DOHH2 (cell line): ENCODE results near the gene NRCAM.

Experiments
- EZH2phosphoT487 ChIP-seq: fragments of 200-600 bp; sonication (generic); IDR thresholded peaks from 2 replicates; pipeline ENCODE4 v1.6.1; 2017; ENCODE audit warnings: borderline replicate concordance, mild to moderate bottlenecking, antibody characterized with exemption, low read length, moderate library complexity, mixed read lengths
- TF ChIP-seq, protein P1 (sequence below): fragments of 200-600 bp; sonication (generic); IDR thresholded peaks from one replicate; pipeline ENCODE4 v1.5.1; 2014; ENCODE audit warnings: antibody characterized with exemption, mild to moderate bottlenecking, low read depth, low read length; ENCODE audit not compliant: poor library complexity, severe bottlenecking

DNA sequence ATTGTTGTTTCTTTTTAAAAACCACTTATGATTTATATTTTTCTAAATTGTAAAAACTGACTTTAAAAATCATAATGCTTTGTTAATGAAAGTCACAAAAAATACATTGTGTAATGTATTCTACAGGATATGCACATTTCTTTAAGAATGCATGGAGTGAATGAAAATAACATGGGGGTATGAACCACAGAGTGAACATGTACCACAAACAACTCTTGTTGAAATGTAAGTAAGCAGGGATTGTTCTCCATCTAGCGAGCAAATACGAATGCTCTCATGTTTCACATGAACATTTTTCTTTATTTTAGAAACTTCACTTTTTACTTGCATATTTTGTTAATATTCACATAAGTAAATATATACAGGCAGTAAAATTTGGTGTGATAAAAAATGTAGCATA, 290.5 kb downstream of the NRCAM start:
- TF ChIP-seq, protein P1, sequence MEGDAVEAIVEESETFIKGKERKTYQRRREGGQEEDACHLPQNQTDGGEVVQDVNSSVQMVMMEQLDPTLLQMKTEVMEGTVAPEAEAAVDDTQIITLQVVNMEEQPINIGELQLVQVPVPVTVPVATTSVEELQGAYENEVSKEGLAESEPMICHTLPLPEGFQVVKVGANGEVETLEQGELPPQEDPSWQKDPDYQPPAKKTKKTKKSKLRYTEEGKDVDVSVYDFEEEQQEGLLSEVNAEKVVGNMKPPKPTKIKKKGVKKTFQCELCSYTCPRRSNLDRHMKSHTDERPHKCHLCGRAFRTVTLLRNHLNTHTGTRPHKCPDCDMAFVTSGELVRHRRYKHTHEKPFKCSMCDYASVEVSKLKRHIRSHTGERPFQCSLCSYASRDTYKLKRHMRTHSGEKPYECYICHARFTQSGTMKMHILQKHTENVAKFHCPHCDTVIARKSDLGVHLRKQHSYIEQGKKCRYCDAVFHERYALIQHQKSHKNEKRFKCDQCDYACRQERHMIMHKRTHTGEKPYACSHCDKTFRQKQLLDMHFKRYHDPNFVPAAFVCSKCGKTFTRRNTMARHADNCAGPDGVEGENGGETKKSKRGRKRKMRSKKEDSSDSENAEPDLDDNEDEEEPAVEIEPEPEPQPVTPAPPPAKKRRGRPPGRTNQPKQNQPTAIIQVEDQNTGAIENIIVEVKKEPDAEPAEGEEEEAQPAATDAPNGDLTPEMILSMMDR = no peak
- no peak for TF ChIP-seq EZH2phosphoT487
